ENCODE results near the gene ATAD2B.

The ATAD2B gene

GRCh38 chr2:23762141-23762540, 164.8 kb downstream of the ATAD2B start:
- no peaks in the 10 kb centered on the region for H3K4me1 ChIP-seq (ENCODE audit: low read depth, poor library complexity, severe bottlenecking)
- no peak overlapping the region for H3K4me2 ChIP-seq
- no peaks in the 10 kb centered on the region for H3K27me3 ChIP-seq (ENCODE audit: insufficient read depth, low read depth)
- H3K79me2 ChIP-seq (ENCODE audit: insufficient read depth, low read depth): no peaks in the 10 kb centered on the region
- H4K20me1 ChIP-seq (ENCODE audit: insufficient read depth): no peaks in the 10 kb centered on the region
- no peak overlapping the region for H3K9ac ChIP-seq
- no peak overlapping the region for H3K4me3 ChIP-seq (IDR thresholded peaks at IDR 0.05; ENCODE audit: insufficient read depth, low read depth, low read length)
- TF ChIP-seq CTCF (conservative IDR thresholded peaks at IDR 0.05; ENCODE audit: low read depth, low read length): no peak
- no peak overlapping the region for H2AFZ ChIP-seq (ENCODE audit: low read depth)
- no peak overlapping the region for H3K27ac ChIP-seq
- H3K36me3 ChIP-seq (ENCODE audit: insufficient read depth): no peaks in the 10 kb centered on the region

GRCh38 chr2:23761638-23762037, 165.3 kb downstream of the ATAD2B start:
- TF ChIP-seq CTCF (conservative IDR thresholded peaks at IDR 0.05; ENCODE audit: low read depth, low read length): no peak
- H4K20me1 ChIP-seq (ENCODE audit: insufficient read depth): no peaks in the 10 kb centered on the region
- no peak overlapping the region for H3K27ac ChIP-seq
- no peak overlapping the region for H3K9ac ChIP-seq
- H2AFZ ChIP-seq (ENCODE audit: low read depth): no peak overlapping the region
- no peaks in the 10 kb centered on the region for H3K27me3 ChIP-seq (ENCODE audit: insufficient read depth, low read depth)
- no peaks in the 10 kb centered on the region for H3K36me3 ChIP-seq (ENCODE audit: insufficient read depth)
- H3K79me2 ChIP-seq (ENCODE audit: insufficient read depth, low read depth): no peaks in the 10 kb centered on the region
- no peaks in the 10 kb centered on the region for H3K4me1 ChIP-seq (ENCODE audit: low read depth, poor library complexity, severe bottlenecking)
- H3K4me3 ChIP-seq (IDR thresholded peaks at IDR 0.05; ENCODE audit: insufficient read depth, low read depth, low read length): no peak overlapping the region
- H3K4me2 ChIP-seq: no peak overlapping the region

GRCh38 chr2:23760736-23761135, 166.2 kb downstream of the ATAD2B start:
- H3K79me2 ChIP-seq (ENCODE audit: insufficient read depth, low read depth): no peaks in the 10 kb centered on the region

GRCh38 chr2:23757686-23758433, 169.1 kb downstream of the ATAD2B start:
- H4K20me1 ChIP-seq (ENCODE audit: insufficient read depth): no peaks in the 10 kb centered on the region
- no peak for TF ChIP-seq CTCF (conservative IDR thresholded peaks at IDR 0.05; ENCODE audit: low read depth, low read length)
- no peak overlapping the region for H3K9ac ChIP-seq
- no peak overlapping the region for H2AFZ ChIP-seq (ENCODE audit: low read depth)
- H3K4me3 ChIP-seq (IDR thresholded peaks at IDR 0.05; ENCODE audit: insufficient read depth, low read depth, low read length): no peak overlapping the region
- H3K27ac ChIP-seq: no peak overlapping the region
- H3K27me3 ChIP-seq (ENCODE audit: insufficient read depth, low read depth): no peaks in the 10 kb centered on the region
- no peak overlapping the region for H3K4me2 ChIP-seq
- no peaks in the 10 kb centered on the region for H3K4me1 ChIP-seq (ENCODE audit: low read depth, poor library complexity, severe bottlenecking)
- H3K79me2 ChIP-seq (ENCODE audit: insufficient read depth, low read depth): no peaks in the 10 kb centered on the region
- H3K36me3 ChIP-seq (ENCODE audit: insufficient read depth): no peaks in the 10 kb centered on the region

More at GRCh38 chr2:23760736-23761135, 166.2 kb downstream of the ATAD2B start:
- H3K27me3 ChIP-seq (ENCODE audit: insufficient read depth, low read depth): no peaks in the 10 kb centered on the region
- no peak overlapping the region for H2AFZ ChIP-seq (ENCODE audit: low read depth)
- no peak overlapping the region for H3K27ac ChIP-seq
- no peak overlapping the region for H3K9ac ChIP-seq
- H4K20me1 ChIP-seq (ENCODE audit: insufficient read depth): no peaks in the 10 kb centered on the region
- H3K36me3 ChIP-seq (ENCODE audit: insufficient read depth): no peaks in the 10 kb centered on the region
- H3K4me1 ChIP-seq (ENCODE audit: low read depth, poor library complexity, severe bottlenecking): no peaks in the 10 kb centered on the region
- no peak overlapping the region for H3K4me2 ChIP-seq
- TF ChIP-seq CTCF (conservative IDR thresholded peaks at IDR 0.05; ENCODE audit: low read depth, low read length): no peak; the same call in 1 of the 2 replicates
- H3K4me3 ChIP-seq (IDR thresholded peaks at IDR 0.05; ENCODE audit: insufficient read depth, low read depth, low read length): no peak overlapping the region
